SJCRH30 (cell line): Measurements from ENCODE around the gene TAS1R2. TPM values are rescaled to one million over a fixed set of nuclear protein-coding genes. Genes with fewer than 3 reads are reported as not detected.
"Not testable (repeated sequence)": the region's sequence is repeated elsewhere in the genome, so short reads cannot be mapped to it uniquely, and the experiment has no call there.

Experiments used
- DNase-seq, 2 experiments: peaks; one replicate each; pipeline ENCODE4 v3.0.0-alpha.2; 2015 to 2020
- H3K27ac ChIP-seq: fragments of 250-450 bp; sonication (Bioruptor Pico); 2 replicates; pipeline ENCODE4 v1.5.1; 2020; ENCODE audit warnings: mild to moderate bottlenecking, moderate library complexity
- H3K27me3 ChIP-seq: fragments of 250-450 bp; sonication (Bioruptor Pico); 2 replicates; pipeline ENCODE4 v1.5.1; 2020; ENCODE audit warnings: mild to moderate bottlenecking, moderate library complexity
- H3K36me3 ChIP-seq: fragments of 250-450 bp; sonication (Bioruptor Pico); 2 replicates; pipeline ENCODE4 v1.5.1; 2020; ENCODE audit warnings: mild to moderate bottlenecking, moderate library complexity
- H3K4me1 ChIP-seq: fragments of 250-450 bp; sonication (Bioruptor Pico); 2 replicates; pipeline ENCODE4 v1.5.1; 2020; ENCODE audit warnings: mild to moderate bottlenecking, moderate library complexity
- H3K4me3 ChIP-seq: fragments of 250-450 bp; sonication (Bioruptor Pico); 2 replicates; pipeline ENCODE4 v1.5.1; 2020; ENCODE audit warnings: mild to moderate bottlenecking, moderate library complexity
- H3K9me3 ChIP-seq: fragments of 250-450 bp; sonication (Bioruptor Pico); replicated peaks from 2 replicates; pipeline ENCODE4 v1.5.1; 2020; ENCODE audit warnings: mild to moderate bottlenecking, moderate library complexity
- total RNA-seq: library from RNA; depleted of rRNA; stranded (reverse); fragments of >200 nt; shearing (Covaris generic); gene quantifications from 2 replicates; pipeline ENCODE4 v1.2.3, GENCODE V29; 2014

The TAS1R2 gene
- total RNA-seq, 1 experiment from 2014 or later: not detected

GRCh38 chr1:18832319-18832718 is 27.1 kb downstream of the TAS1R2 start:
- not testable (repeated sequence) for H3K4me1 ChIP-seq, H3K36me3 ChIP-seq, H3K9me3 ChIP-seq, DNase-seq, H3K27ac ChIP-seq, H3K4me3 ChIP-seq
- H3K27me3 ChIP-seq: peaks cover 11% of the 10 kb centered on the region; the same call in 1 of the 2 replicates

GRCh38 chr1:18831656-18832055 is 27.8 kb downstream of the TAS1R2 start:
- peaks cover 11% of the 10 kb centered on the region; the same call in 1 of the 2 replicates for H3K27me3 ChIP-seq
- no peak for DNase-seq
- no peak overlapping the region for H3K4me3 ChIP-seq
- H3K36me3 ChIP-seq: no peaks in the 10 kb centered on the region
- H3K27ac ChIP-seq: no peak overlapping the region
- H3K9me3 ChIP-seq: 0 out of 2 replicates have a peak, but pooled peaks cover 4% of the 10 kb centered on the region
- no peaks in the 10 kb centered on the region for H3K4me1 ChIP-seq

DNA sequence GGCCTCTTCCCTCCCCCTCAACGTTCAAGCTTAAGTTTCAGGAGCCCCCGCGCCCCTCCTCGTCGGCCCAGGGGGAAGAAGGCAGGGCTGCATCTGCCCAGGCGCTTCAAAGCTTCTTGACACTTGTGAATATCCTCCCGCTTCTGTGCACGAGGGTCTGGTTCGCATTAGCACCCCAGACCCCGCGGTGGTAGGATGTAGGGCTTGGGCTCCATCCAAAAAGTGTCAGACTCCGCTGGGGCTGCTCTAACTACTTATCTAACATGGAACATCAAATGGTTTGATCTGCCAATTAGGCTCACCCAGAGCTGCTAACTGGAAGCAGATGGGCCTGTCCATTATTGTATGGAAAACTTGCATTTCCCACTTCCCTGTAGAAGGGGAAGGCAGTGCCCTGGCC is 28.9 kb downstream of the TAS1R2 start:
- no peaks in the 10 kb centered on the region for H3K36me3 ChIP-seq
- peaks cover 11% of the 10 kb centered on the region; the same call in 1 of the 2 replicates for H3K27me3 ChIP-seq
- peak in 1 of 2 experiments; percentile 68 for DNase-seq
- no peak overlapping the region for H3K4me3 ChIP-seq
- H3K4me1 ChIP-seq: no peaks in the 10 kb centered on the region
- H3K27ac ChIP-seq: no peak overlapping the region
- 0 out of 2 replicates have a peak, but pooled peaks cover 4% of the 10 kb centered on the region for H3K9me3 ChIP-seq

DNA sequence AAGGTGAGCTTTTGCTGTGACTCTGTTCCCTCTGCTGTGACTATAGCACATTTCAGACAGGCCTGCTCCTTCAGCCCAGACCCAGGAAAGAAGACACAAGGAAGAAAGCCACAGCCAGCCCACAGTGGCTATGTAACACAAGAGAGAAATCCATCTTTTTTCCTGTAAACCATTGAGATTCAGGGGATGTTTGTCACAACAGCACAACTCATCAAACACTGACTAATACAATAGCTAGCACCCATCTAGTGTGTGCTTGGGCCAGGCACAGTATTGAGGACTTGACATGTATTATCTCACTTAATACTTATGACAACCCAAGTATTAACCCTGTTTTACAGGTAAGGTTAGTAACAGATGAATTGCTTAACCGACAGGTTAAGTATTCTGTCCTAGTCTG is 29.8 kb downstream of the TAS1R2 start:
- H3K27me3 ChIP-seq: 0 out of 2 replicates have a peak, but pooled peaks cover 4% of the 10 kb centered on the region
- H3K4me1 ChIP-seq: no peaks in the 10 kb centered on the region
- 0 out of 2 replicates have a peak, but pooled peaks cover 4% of the 10 kb centered on the region for H3K9me3 ChIP-seq
- no peak for DNase-seq
- no peaks in the 10 kb centered on the region for H3K36me3 ChIP-seq
- H3K4me3 ChIP-seq: no peak overlapping the region
- H3K27ac ChIP-seq: no peak overlapping the region

- DNase-seq: no peak
- Histone ChIP-seq H3K27me3 (no peaks in the 10 kb centered on the region), H3K27ac (no peak overlapping the region), H3K4me1 (no peaks in the 10 kb centered on the region), H3K4me3 (no peak overlapping the region), H3K36me3 (no peaks in the 10 kb centered on the region), H3K9me3 (0 out of 2 replicates have a peak, but pooled peaks cover 4% of the 10 kb centered on the region)
These were observed 31.2 kb downstream of the TAS1R2 start for GRCh38 chr1:18828224-18828623.

- Histone ChIP-seq H3K27me3 (no peaks in the 10 kb centered on the region), H3K27ac (no peak overlapping the region), H3K4me1 (no peaks in the 10 kb centered on the region), H3K36me3 (no peaks in the 10 kb centered on the region), H3K4me3 (no peak overlapping the region), H3K9me3 (no peaks in the 10 kb centered on the region)
- no peak for DNase-seq
These were observed 36.0 kb downstream of the TAS1R2 start for GRCh38 chr1:18823438-18823837.

GRCh38 chr1:18820791-18821641 is 38.4 kb downstream of the TAS1R2 start:
- H3K27me3 ChIP-seq: no peaks in the 10 kb centered on the region
- DNase-seq: peak; percentile 73 to 90
- H3K27ac ChIP-seq: no peak overlapping the region
- no peaks in the 10 kb centered on the region for H3K9me3 ChIP-seq
- H3K36me3 ChIP-seq: no peaks in the 10 kb centered on the region
- no peak overlapping the region for H3K4me3 ChIP-seq
- peaks cover 9% of the 10 kb centered on the region for H3K4me1 ChIP-seq

- H3K36me3 ChIP-seq: no peaks in the 10 kb centered on the region
- H3K4me1 ChIP-seq: peaks cover 10% of the 10 kb centered on the region
- no peaks in the 10 kb centered on the region for H3K27me3 ChIP-seq
- H3K4me3 ChIP-seq: no peak overlapping the region
- DNase-seq: no peak
- H3K9me3 ChIP-seq: no peaks in the 10 kb centered on the region
- H3K27ac ChIP-seq: no peak overlapping the region
These were observed 39.3 kb downstream of the TAS1R2 start for GRCh38 chr1:18819986-18820790.

- DNase-seq: no peak
- no peaks in the 10 kb centered on the region for H3K9me3 ChIP-seq
- peaks cover 16% of the 10 kb centered on the region for H3K4me1 ChIP-seq
- H3K27ac ChIP-seq: no peak overlapping the region
- H3K36me3 ChIP-seq: no peaks in the 10 kb centered on the region
- no peaks in the 10 kb centered on the region for H3K27me3 ChIP-seq
- no peak overlapping the region for H3K4me3 ChIP-seq
These were observed 40.3 kb downstream of the TAS1R2 start for GRCh38 chr1:18819203-18819602.

- no peaks in the 10 kb centered on the region for H3K9me3 ChIP-seq
- H3K27ac ChIP-seq: no peak overlapping the region
- H3K36me3 ChIP-seq: no peaks in the 10 kb centered on the region
- peaks cover 16% of the 10 kb centered on the region for H3K4me1 ChIP-seq
- no peak for DNase-seq
- no peaks in the 10 kb centered on the region for H3K27me3 ChIP-seq
- no peak overlapping the region for H3K4me3 ChIP-seq
These were observed 41.5 kb downstream of the TAS1R2 start for GRCh38 chr1:18817795-18818435.

GRCh38 chr1:18817316-18817715 is 42.1 kb downstream of the TAS1R2 start:
- no peaks in the 10 kb centered on the region for H3K27me3 ChIP-seq
- DNase-seq: no peak
- no peak overlapping the region for H3K27ac ChIP-seq
- peaks cover 16% of the 10 kb centered on the region for H3K4me1 ChIP-seq
- H3K9me3 ChIP-seq: no peaks in the 10 kb centered on the region
- no peak overlapping the region for H3K4me3 ChIP-seq
- H3K36me3 ChIP-seq: no peaks in the 10 kb centered on the region

- DNase-seq: no peak
- Histone ChIP-seq H3K27me3 (no peaks in the 10 kb centered on the region), H3K27ac (no peak overlapping the region), H3K4me3 (no peak overlapping the region), H3K9me3 (no peaks in the 10 kb centered on the region), H3K36me3 (no peaks in the 10 kb centered on the region), H3K4me1 (peaks cover 16% of the 10 kb centered on the region)
These were observed 42.7 kb downstream of the TAS1R2 start for GRCh38 chr1:18816808-18817207.

GRCh38 chr1:18814874-18815531 is 44.5 kb downstream of the TAS1R2 start:
- Histone ChIP-seq H3K4me1 (peaks cover 25% of the 10 kb centered on the region), H3K4me3 (no peak overlapping the region), H3K27ac (peak overlapping the region; percentile 38), H3K36me3 (no peaks in the 10 kb centered on the region), H3K9me3 (no peaks in the 10 kb centered on the region), H3K27me3 (no peaks in the 10 kb centered on the region)
- no peak for DNase-seq

- Histone ChIP-seq H3K36me3 (no peaks in the 10 kb centered on the region), H3K27me3 (no peaks in the 10 kb centered on the region), H3K4me1 (peaks cover 25% of the 10 kb centered on the region), H3K9me3 (no peaks in the 10 kb centered on the region), H3K27ac (peak overlapping the region; percentile 38), H3K4me3 (no peak overlapping the region)
- DNase-seq: peak; percentile 94 to 96
These were observed 45.0 kb downstream of the TAS1R2 start for GRCh38 chr1:18814425-18814824.
